Esophagus muscularis mucosa (tissue), 2 donors: ENCODE data around the gene CELF3.

Experiments used
- POLR2A ChIP-seq: fragments of 450-650 bp; IDR thresholded peaks from one replicate; pipeline ENCODE4 v1.6.1; 2017; ENCODE audit warnings: antibody characterized with exemption, moderate library complexity, mild to moderate bottlenecking, low read depth
- POLR2AphosphoS5 ChIP-seq, 2 donors: sonication (generic); formaldehyde crosslinking; IDR thresholded peaks; one replicate each; pipeline ENCODE4 v1.6.1; 2017; ENCODE audit warnings: antibody characterized with exemption in 2 of 2

DNA sequence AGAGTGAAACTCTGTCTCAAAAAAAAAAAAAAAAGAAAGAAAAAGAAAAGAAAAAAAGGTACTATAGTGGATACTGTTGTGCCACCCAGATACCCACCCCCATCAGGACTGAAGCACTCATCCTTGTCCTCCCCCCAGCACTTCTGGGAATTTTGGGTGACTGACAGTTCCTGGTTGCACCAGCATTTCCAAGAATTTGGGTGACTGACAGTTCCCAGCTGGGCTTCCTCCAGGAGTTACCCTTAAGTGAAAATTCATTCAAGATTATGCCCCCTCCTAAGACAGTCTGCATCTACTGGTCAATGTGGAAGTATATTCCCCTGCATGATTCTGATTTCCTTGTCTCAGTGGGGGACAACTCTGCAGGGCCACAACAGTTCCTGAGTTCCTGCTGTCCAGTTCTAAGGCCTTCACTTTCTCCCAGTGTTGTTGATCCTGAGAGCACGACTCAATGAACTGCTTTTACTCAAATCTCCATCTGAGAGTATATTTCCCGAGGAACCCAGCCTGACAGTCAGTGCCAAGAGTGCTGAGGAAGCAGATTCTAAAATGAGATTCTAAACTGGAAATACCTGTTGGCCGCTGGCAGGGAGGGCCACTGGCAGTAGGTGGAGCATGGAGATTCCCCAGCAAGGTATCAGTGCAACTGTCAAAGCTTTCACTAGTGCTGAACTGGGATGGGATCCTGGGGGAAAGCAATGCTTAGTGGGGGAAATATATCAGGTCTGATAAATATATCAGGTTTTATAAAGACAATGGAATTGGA lies 23.2 kb upstream of the CELF3 start:
- no peak for TF ChIP-seq POLR2A
- TF ChIP-seq POLR2AphosphoS5 (IDR thresholded peaks at IDR 0.05) = no peak
